Osteocyte (in vitro differentiated cells): ENCODE measurements around the gene FKBP4. TPM values are rescaled to one million over a fixed set of nuclear protein-coding genes. Genes with fewer than 3 reads are reported as not detected.
A peak's percentile ranks its signal among the peaks of the same experiment; 100 is the strongest.

Experiments used
- DNase-seq: peaks from one replicate; pipeline ENCODE4 v3.0.0; 2021; ENCODE audit warnings: mixed read lengths; ENCODE audit not compliant: unreplicated experiment; ENCODE audit errors: extremely low spot score
- H3K27ac Mint-ChIP-seq: one replicate; pipeline ENCODE4 v1.8.0; 2021; ENCODE audit warnings: mild to moderate bottlenecking, mixed read lengths; ENCODE audit not compliant: unreplicated experiment
- H3K27me3 Mint-ChIP-seq: one replicate; pipeline ENCODE4 v1.8.0; 2021; ENCODE audit warnings: mixed read lengths; ENCODE audit not compliant: unreplicated experiment
- H3K36me3 Mint-ChIP-seq: one replicate; pipeline ENCODE4 v1.8.0; 2021; ENCODE audit warnings: mixed read lengths; ENCODE audit not compliant: unreplicated experiment
- H3K4me1 Mint-ChIP-seq: one replicate; pipeline ENCODE4 v1.8.0; 2021; ENCODE audit warnings: mixed read lengths; ENCODE audit not compliant: unreplicated experiment
- H3K4me3 Mint-ChIP-seq: one replicate; pipeline ENCODE4 v1.8.0; 2021; ENCODE audit warnings: mild to moderate bottlenecking, moderate library complexity, mixed read lengths; ENCODE audit not compliant: unreplicated experiment
- H3K9me3 Mint-ChIP-seq: one replicate; pipeline ENCODE4 v1.8.0; 2021; ENCODE audit warnings: mixed read lengths; ENCODE audit not compliant: unreplicated experiment
- CTCF ChIP-seq: fragments of 200-600 bp; sonication (generic); IDR thresholded peaks from 2 replicates; pipeline ENCODE4 v1.5.0; 2021; ENCODE audit warnings: antibody characterized with exemption, mild to moderate bottlenecking, moderate library complexity
- total RNA-seq: library from RNA; stranded (reverse); gene quantifications from 2 replicates; pipeline ENCODE4 v1.2.1, GENCODE V29; 2021

FKBP4 gene
- total RNA-seq, 1 donor from 2014 or later: 43.3 TPM

- DNase-seq: no peak
- no peak overlapping the region for H3K4me3 Mint-ChIP-seq
Measured at GRCh38 chr12:2835691-2836403, 41.1 kb downstream of the FKBP4 start.

GRCh38 chr12:2836574-2836973, 41.8 kb downstream of the FKBP4 start:
- Mint-ChIP-seq H3K36me3 (peaks cover 13% of the 10 kb centered on the region), H3K27ac (no peak overlapping the region), H3K4me3 (no peak overlapping the region), H3K27me3 (no peaks in the 10 kb centered on the region), H3K9me3 (no peaks in the 10 kb centered on the region), H3K4me1 (peaks cover 15% of the 10 kb centered on the region)
- DNase-seq: no peak
- TF ChIP-seq CTCF: no peak

More at GRCh38 chr12:2835691-2836403, 41.1 kb downstream of the FKBP4 start:
- no peaks in the 10 kb centered on the region for H3K27me3 Mint-ChIP-seq
- H3K27ac Mint-ChIP-seq: peak overlapping the region; percentile 16
- no peaks in the 10 kb centered on the region for H3K9me3 Mint-ChIP-seq
- H3K4me1 Mint-ChIP-seq: peaks cover 15% of the 10 kb centered on the region
- TF ChIP-seq CTCF: no peak
- peaks cover 14% of the 10 kb centered on the region for H3K36me3 Mint-ChIP-seq

- Mint-ChIP-seq H3K4me1 (peaks cover 23% of the 10 kb centered on the region), H3K9me3 (no peaks in the 10 kb centered on the region), H3K27me3 (no peaks in the 10 kb centered on the region), H3K27ac (no peak overlapping the region), H3K36me3 (peaks cover 7% of the 10 kb centered on the region), H3K4me3 (no peak overlapping the region)
- DNase-seq: no peak
- TF ChIP-seq CTCF: no peak
Measured at GRCh38 chr12:2841056-2841650, 46.4 kb downstream of the FKBP4 start.

- Mint-ChIP-seq H3K36me3 (peaks cover 7% of the 10 kb centered on the region), H3K27me3 (no peaks in the 10 kb centered on the region), H3K4me1 (peaks cover 28% of the 10 kb centered on the region), H3K9me3 (no peaks in the 10 kb centered on the region), H3K4me3 (no peak overlapping the region), H3K27ac (no peak overlapping the region)
- DNase-seq: no peak
- no peak for TF ChIP-seq CTCF
Measured at GRCh38 chr12:2842948-2843347, 48.2 kb downstream of the FKBP4 start.

- H3K4me1 Mint-ChIP-seq: peaks cover 43% of the 10 kb centered on the region
- DNase-seq: no peak
- peaks cover 4% of the 10 kb centered on the region for H3K36me3 Mint-ChIP-seq
- H3K9me3 Mint-ChIP-seq: no peaks in the 10 kb centered on the region
- no peak overlapping the region for H3K4me3 Mint-ChIP-seq
- TF ChIP-seq CTCF: no peak
- H3K27me3 Mint-ChIP-seq: no peaks in the 10 kb centered on the region
- peak overlapping the region; percentile 78 for H3K27ac Mint-ChIP-seq
Measured at GRCh38 chr12:2844786-2845185, 50.0 kb downstream of the FKBP4 start.
